ENCODE data around the gene CDK5. TPM values are rescaled to one million over a fixed set of nuclear protein-coding genes. Genes with fewer than 3 reads are reported as not detected.

CDK5 gene
- total and polyA plus RNA-seq, 9 of the 15 experiments (the other 6 are each of a cell fraction or from before 2014, with no cell fraction given) = 3.2 to 38.0 (median 27.5) TPM

DNA sequence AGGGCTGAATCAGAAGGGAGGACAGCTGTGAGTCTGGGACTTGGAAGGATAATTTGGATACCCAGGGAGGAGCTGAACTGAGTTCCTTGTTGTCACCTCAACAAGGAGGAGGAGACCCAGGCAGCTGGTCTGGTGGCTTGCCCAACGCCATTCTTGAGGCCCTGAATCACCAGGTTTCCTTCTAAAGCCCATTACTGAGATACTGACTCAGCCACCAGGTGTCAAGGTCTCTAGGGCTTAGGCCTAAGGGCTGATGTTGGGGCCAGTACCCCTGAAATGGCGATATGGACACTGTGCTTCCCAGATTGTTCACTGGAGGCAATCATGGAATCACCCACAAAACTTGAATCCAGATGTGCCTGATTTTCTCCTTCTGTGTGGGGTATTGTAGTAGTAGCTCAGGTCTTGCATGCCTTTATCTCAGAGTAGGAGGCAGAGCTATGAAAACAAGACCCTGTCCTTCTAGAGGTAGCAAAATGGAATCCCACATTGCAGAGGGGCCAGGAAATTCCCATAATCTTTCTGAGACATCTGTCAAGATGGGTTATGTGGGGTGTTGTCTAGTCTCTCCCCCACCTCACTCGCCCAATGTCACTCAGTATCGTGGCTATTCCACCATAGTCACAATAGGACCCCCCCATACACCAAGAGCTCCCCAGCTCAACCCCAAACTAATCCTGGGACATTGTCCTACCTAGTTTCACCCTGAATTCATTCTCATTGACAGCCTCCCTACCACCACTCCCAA, 31.6 kb downstream of the CDK5 start (continued):
- TF ChIP-seq BCL6 (CRISPR knock-in tag; IDR thresholded peaks at IDR 0.05) (no peak), MAFG (tag; conservative IDR thresholded peaks at IDR 0.05) (peak; percentile 68), FOXA3 (CRISPR knock-in tag; conservative IDR thresholded peaks at IDR 0.05 in 1 of 2, IDR thresholded peaks at IDR 0.05 in 1 of 2) (0 out of 4 replicates have a peak, but pooled peaks of 1 of the 2 experiments have one; percentile 45), POLR2AphosphoS5 (IDR thresholded peaks at IDR 0.05; ENCODE audit: control insufficient read depth, insufficient read depth, low read depth, low read length) (0 out of 2 replicates have a peak, but pooled peaks have one; percentile 34), MECOM (CRISPR knock-in tag; IDR thresholded peaks at IDR 0.05) (0 out of 2 replicates have a peak, but pooled peaks have one; percentile 59), CXXC5 (CRISPR knock-in tag; IDR thresholded peaks at IDR 0.05) (0 out of 2 replicates have a peak, but pooled peaks have one; percentile 7), ARHGAP35 (IDR thresholded peaks at IDR 0.05; ENCODE audit: partially characterized antibody) (no peak), ZNF408 (CRISPR knock-in tag; IDR thresholded peaks at IDR 0.05; ENCODE audit: low read depth) (no peak), ZNF124 (CRISPR knock-in tag; IDR thresholded peaks at IDR 0.05) (no peak), ZBED1 (IDR thresholded peaks at IDR 0.05) (0 out of 2 replicates have a peak, but pooled peaks have one; percentile 68), ZNF316 (IDR thresholded peaks at IDR 0.05) (peak; percentile 95), TCF3 (CRISPR knock-in tag; IDR thresholded peaks at IDR 0.05) (peak; percentile 27; the same call in 1 of the 2 replicates), GATAD2B (IDR thresholded peaks at IDR 0.05; ENCODE audit: borderline replicate concordance) (no peak), CBFA2T2 (conservative IDR thresholded peaks at IDR 0.05) (peak; percentile 60), SAFB2 (IDR thresholded peaks at IDR 0.05; ENCODE audit: borderline replicate concordance, low read depth, low read length, severe bottlenecking) (no peak)

Measured in K562 (cell line).